Stimulated activated naive CD8-positive, alpha-beta T cell treated with anti-CD3 and anti-CD28 coated beads, Interleukin-15, Interleukin-2, amounts not matched to agents 100 ng/mL and 50 ng/mL, for 24 hours (primary cell): ENCODE data around the gene ANKFY1.

Source experiments
- H3K27ac Mint-ChIP-seq: one replicate; pipeline ENCODE4 v1.8.0; 2021; ENCODE audit warnings: mild to moderate bottlenecking, mixed read lengths
- H3K27me3 Mint-ChIP-seq: one replicate; pipeline ENCODE4 v1.8.0; 2021; ENCODE audit warnings: mixed read lengths
- H3K36me3 Mint-ChIP-seq: one replicate; pipeline ENCODE4 v1.8.0; 2021; ENCODE audit warnings: low read depth, mixed read lengths
- H3K4me1 Mint-ChIP-seq: one replicate; pipeline ENCODE4 v1.8.0; 2021; ENCODE audit warnings: low read depth, mixed read lengths
- H3K4me3 Mint-ChIP-seq: one replicate; pipeline ENCODE4 v1.8.0; 2021; ENCODE audit warnings: mild to moderate bottlenecking, mixed read lengths
- H3K9me3 Mint-ChIP-seq: one replicate; pipeline ENCODE4 v1.8.0; 2021; ENCODE audit warnings: mixed read lengths

ANKFY1 gene

GRCh38 chr17:4165301-4166010 lies 98.3 kb downstream of the ANKFY1 start:
- H3K4me3 Mint-ChIP-seq: no peak overlapping the region
- peaks cover 6% of the 10 kb centered on the region for H3K4me1 Mint-ChIP-seq
- H3K27ac Mint-ChIP-seq: no peak overlapping the region
- H3K9me3 Mint-ChIP-seq: no peaks in the 10 kb centered on the region
- no peaks in the 10 kb centered on the region for H3K27me3 Mint-ChIP-seq
- peaks cover 47% of the 10 kb centered on the region for H3K36me3 Mint-ChIP-seq

- Mint-ChIP-seq H3K27ac (no peak overlapping the region), H3K4me1 (peaks cover 6% of the 10 kb centered on the region)
These were observed 99.8 kb downstream of the ANKFY1 start for GRCh38 chr17:4163951-4164350.

DNA sequence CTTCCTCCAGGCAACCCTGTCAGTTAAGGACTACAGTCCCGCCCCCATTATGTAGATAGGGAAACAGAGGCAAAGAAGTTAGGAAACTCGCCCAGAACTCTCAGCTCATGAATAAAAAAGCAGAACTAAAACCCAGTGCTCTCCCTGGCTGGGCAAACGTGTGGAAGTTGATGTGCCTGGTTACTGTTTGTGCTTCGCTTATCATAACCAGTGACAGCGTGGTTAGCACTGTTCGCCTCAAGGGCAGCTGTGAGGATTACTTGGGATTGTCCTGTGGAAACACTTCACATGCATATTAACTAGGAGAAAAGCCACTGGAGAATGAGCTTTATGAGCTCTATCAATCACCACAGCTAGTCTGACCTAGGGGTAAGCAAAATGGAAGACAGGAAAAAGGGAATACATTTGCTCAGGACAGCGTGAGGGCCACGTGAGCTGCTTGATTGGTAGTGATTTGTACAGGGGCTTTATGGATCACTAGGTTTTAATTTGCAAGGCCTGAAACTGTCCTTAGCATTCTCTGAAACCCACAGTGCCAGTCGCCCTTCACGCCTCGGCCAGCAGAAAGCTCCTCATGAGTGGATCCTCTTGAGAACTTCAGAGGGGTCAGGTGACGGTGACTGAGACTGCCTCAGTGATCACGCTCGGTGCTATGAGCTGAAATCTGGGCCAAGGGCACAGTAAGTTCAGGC lies 100.9 kb downstream of the ANKFY1 start:
- Mint-ChIP-seq H3K9me3 (no peaks in the 10 kb centered on the region), H3K27ac (no peak overlapping the region), H3K4me3 (no peak overlapping the region), H3K4me1 (peaks cover 5% of the 10 kb centered on the region), H3K27me3 (no peaks in the 10 kb centered on the region), H3K36me3 (peaks cover 31% of the 10 kb centered on the region)

More at GRCh38 chr17:4163951-4164350, 99.8 kb downstream of the ANKFY1 start:
- Mint-ChIP-seq H3K9me3 (no peaks in the 10 kb centered on the region), H3K27me3 (no peaks in the 10 kb centered on the region), H3K36me3 (peaks cover 35% of the 10 kb centered on the region), H3K4me3 (no peak overlapping the region)

DNA sequence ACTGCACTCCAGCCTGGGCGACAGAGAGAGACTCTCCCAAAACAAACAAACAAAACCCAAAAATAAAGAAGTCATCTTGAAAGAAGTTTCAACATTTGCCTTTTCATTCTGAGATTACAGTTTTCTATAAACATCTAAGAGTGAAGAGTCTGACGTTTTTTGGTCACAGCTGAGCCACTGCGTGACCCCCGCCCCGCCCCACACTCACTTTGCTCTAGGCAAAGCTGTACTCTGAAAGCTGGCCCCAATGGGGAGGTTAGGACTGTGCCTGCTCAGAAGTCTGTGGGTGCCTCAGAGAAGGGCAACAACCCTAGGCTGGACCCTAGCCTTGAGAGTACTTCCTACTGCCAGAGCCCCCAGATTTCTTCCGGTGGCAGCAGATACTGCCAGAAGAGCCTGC lies 101.5 kb downstream of the ANKFY1 start:
- H3K4me3 Mint-ChIP-seq: no peak overlapping the region
- H3K4me1 Mint-ChIP-seq: no peaks in the 10 kb centered on the region
- no peaks in the 10 kb centered on the region for H3K9me3 Mint-ChIP-seq
- H3K27ac Mint-ChIP-seq: no peak overlapping the region
- peaks cover 25% of the 10 kb centered on the region for H3K36me3 Mint-ChIP-seq
- H3K27me3 Mint-ChIP-seq: no peaks in the 10 kb centered on the region

- H3K36me3 Mint-ChIP-seq: peaks cover 21% of the 10 kb centered on the region
- no peaks in the 10 kb centered on the region for H3K27me3 Mint-ChIP-seq
- H3K4me3 Mint-ChIP-seq: no peak overlapping the region
- no peak overlapping the region for H3K27ac Mint-ChIP-seq
- no peaks in the 10 kb centered on the region for H3K4me1 Mint-ChIP-seq
- H3K9me3 Mint-ChIP-seq: no peaks in the 10 kb centered on the region
These were observed 101.8 kb downstream of the ANKFY1 start for GRCh38 chr17:4161967-4162305.

- Mint-ChIP-seq H3K4me3 (no peak overlapping the region), H3K36me3 (peaks cover 16% of the 10 kb centered on the region), H3K27ac (no peak overlapping the region), H3K9me3 (no peaks in the 10 kb centered on the region), H3K4me1 (no peaks in the 10 kb centered on the region), H3K27me3 (no peaks in the 10 kb centered on the region)
These were observed 102.4 kb downstream of the ANKFY1 start for GRCh38 chr17:4161192-4161966.

DNA sequence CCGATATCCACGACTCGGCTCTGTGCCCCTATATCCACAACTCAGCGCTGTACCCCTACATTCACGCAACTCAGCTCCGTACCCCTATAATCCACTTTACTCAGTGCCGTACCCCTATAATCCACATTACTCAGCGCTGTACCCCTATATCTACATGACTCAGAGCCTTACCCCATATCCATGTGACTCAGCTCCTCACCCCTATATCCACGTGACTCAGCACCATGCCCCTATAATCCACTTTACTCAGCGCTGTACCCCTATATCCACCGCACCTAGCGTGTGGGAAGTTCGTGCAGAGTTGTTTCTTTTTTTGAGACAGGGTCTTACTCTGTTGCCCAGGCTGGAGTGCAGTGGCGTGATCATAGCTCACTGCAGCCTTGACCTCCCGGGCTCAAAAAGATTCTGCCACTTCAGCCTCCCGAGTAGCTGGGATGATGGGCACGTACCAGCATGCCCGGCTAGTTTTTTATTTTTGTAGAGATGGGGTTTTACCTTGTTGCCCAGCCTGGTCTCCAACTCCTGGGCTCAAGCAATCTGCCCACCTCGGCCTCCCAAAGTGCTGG lies 103.4 kb downstream of the ANKFY1 start:
- Mint-ChIP-seq H3K27me3 (no peaks in the 10 kb centered on the region), H3K9me3 (no peaks in the 10 kb centered on the region), H3K4me1 (no peaks in the 10 kb centered on the region), H3K36me3 (peaks cover 8% of the 10 kb centered on the region), H3K4me3 (no peak overlapping the region), H3K27ac (no peak overlapping the region)

- Mint-ChIP-seq H3K4me3 (no peak overlapping the region), H3K27me3 (no peaks in the 10 kb centered on the region), H3K9me3 (no peaks in the 10 kb centered on the region), H3K36me3 (peaks cover 5% of the 10 kb centered on the region), H3K27ac (no peak overlapping the region), H3K4me1 (no peaks in the 10 kb centered on the region)
These were observed 104.0 kb downstream of the ANKFY1 start for GRCh38 chr17:4159761-4160160.

DNA sequence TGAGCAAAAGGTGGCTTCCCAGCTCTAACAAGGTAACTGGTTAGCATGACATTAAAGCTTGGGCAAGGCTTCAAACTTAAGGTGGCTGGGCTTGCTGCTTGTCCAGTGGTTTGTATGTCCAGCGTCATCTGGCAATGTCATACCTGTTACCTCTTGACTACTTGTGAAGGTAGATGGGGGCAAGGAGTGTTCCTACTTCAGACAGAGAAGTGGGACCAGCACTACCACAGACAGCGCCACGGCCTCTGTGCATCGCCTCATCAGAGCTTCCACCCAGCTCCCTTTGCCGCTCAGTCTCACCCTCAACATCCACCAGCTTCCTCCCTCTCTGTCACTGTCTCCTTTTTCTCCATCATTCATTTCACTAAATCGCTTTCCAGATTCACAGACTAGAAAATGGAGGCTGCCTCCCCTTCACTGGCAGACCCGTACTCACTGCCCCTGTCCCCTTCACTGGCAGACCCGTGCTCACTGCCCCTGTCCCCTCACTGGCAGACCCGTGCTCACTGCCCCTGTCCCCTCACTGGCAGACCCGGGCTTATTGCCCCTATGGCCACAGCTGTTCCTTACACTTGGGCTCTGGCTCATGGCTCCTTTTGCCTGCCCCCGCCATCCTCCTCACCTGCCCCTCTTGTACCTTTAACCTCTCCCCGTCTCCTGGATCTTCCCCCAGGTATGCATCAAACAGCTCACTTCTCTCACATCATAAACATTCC lies 106.0 kb downstream of the ANKFY1 start:
- Mint-ChIP-seq H3K36me3 (peaks cover 3% of the 10 kb centered on the region), H3K4me3 (no peak overlapping the region), H3K4me1 (no peaks in the 10 kb centered on the region), H3K9me3 (no peaks in the 10 kb centered on the region), H3K27ac (no peak overlapping the region), H3K27me3 (no peaks in the 10 kb centered on the region)

DNA sequence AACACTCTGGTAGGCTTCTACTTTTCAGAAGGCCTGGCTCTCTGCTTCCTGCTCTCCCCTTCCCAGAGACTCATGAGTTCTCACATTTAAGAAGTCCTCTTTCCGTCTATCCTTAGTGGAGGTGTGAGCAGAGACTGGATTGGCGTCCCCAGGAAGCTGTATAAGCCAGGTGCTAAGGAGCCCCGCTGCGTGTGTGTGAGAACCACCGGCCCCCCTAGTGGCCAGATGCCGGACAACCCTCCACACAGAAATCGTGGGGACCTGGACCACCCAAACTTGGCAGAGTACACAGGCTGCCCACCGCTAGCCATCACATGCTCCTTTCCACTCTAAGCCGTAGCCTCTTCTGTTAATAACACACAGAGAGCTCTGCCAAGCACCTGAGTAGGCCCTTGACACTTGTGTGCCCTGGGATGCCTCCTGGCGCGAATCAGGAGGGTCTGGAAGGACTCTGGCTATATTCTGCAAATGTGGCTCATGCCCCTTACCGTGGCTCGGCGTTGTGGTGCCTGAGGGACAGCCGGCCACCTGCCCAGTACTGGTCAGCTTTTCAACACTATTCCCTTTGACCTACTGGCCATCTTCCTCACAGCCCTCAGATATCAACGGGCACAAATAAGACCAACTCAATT lies 106.9 kb downstream of the ANKFY1 start:
- H3K9me3 Mint-ChIP-seq: no peaks in the 10 kb centered on the region
- H3K4me1 Mint-ChIP-seq: no peaks in the 10 kb centered on the region
- no peak overlapping the region for H3K27ac Mint-ChIP-seq
- H3K27me3 Mint-ChIP-seq: no peaks in the 10 kb centered on the region
- peaks cover 3% of the 10 kb centered on the region for H3K36me3 Mint-ChIP-seq
- no peak overlapping the region for H3K4me3 Mint-ChIP-seq

- no peaks in the 10 kb centered on the region for H3K4me1 Mint-ChIP-seq
- H3K9me3 Mint-ChIP-seq: no peaks in the 10 kb centered on the region
- peaks cover 4% of the 10 kb centered on the region for H3K36me3 Mint-ChIP-seq
- H3K27me3 Mint-ChIP-seq: no peaks in the 10 kb centered on the region
- H3K27ac Mint-ChIP-seq: no peak overlapping the region
- no peak overlapping the region for H3K4me3 Mint-ChIP-seq
These were observed 107.7 kb downstream of the ANKFY1 start for GRCh38 chr17:4155980-4156620.

- Mint-ChIP-seq H3K27me3 (no peaks in the 10 kb centered on the region), H3K27ac (no peak overlapping the region), H3K36me3 (peaks cover 8% of the 10 kb centered on the region), H3K9me3 (no peaks in the 10 kb centered on the region), H3K4me3 (no peak overlapping the region), H3K4me1 (no peaks in the 10 kb centered on the region)
These were observed 109.6 kb downstream of the ANKFY1 start for GRCh38 chr17:4154201-4154600.

DNA sequence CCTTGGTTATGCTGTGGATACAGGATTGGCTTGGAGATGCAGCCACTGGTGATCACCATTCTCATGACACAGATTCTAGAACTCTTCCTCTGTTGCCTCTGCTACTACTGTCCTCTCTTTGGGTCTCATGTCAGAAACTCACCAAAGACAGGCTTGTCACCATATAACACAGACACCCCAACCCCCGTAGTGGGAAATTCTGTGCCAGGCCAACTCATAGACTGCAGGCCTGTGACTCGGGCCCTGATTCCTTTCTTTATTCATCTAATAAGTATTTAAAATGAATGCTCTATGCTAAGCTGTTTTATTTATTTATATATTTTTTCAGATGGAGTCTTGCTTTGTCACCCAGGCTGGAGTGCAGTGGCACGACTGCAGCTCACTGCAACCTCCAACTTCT lies 111.3 kb downstream of the ANKFY1 start:
- Mint-ChIP-seq H3K27me3 (no peaks in the 10 kb centered on the region), H3K4me3 (no peak overlapping the region), H3K36me3 (peaks cover 8% of the 10 kb centered on the region), H3K27ac (no peak overlapping the region), H3K9me3 (no peaks in the 10 kb centered on the region), H3K4me1 (no peaks in the 10 kb centered on the region)

DNA sequence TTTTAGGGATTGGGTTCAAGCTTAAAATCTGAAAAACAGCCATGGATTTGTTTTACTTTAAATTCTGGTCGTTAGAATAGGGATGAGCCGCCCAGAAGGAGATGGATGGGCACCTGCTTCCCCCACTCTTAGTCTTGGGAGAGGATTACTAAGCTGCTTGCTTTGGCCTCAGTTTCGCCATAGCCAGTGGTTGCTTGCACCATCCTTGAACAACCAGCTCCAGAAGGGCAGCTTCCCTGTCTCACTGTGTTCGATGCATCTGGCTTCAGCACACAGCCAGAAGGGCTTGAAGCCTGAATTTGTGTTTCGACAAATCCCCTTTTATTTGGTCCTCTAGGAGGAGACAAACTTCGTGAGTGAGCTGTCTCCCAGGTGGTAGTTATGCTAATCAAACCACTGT lies 113.7 kb downstream of the ANKFY1 start:
- no peak overlapping the region for H3K4me3 Mint-ChIP-seq
- H3K27ac Mint-ChIP-seq: no peak overlapping the region
- no peaks in the 10 kb centered on the region for H3K9me3 Mint-ChIP-seq
- H3K4me1 Mint-ChIP-seq: no peaks in the 10 kb centered on the region
- H3K36me3 Mint-ChIP-seq: peaks cover 8% of the 10 kb centered on the region
- H3K27me3 Mint-ChIP-seq: no peaks in the 10 kb centered on the region
